Measurements from ENCODE around the gene SLC34A3. TPM values are rescaled to one million over a fixed set of nuclear protein-coding genes. Genes with fewer than 3 reads are reported as not detected.

SLC34A3 gene
- polyA plus RNA-seq, 1 donor = 1.5 TPM

- no peak for DNase-seq (ENCODE audit: low read depth)
Observed at GRCh38 chr9:137217276-137218211, 13.2 kb upstream of the SLC34A3 start.

GRCh38 chr9:137218212-137218753, 12.4 kb upstream of the SLC34A3 start:
- no peak for DNase-seq (ENCODE audit: low read depth)

GRCh38 chr9:137218754-137219271, 11.9 kb upstream of the SLC34A3 start:
- DNase-seq (ENCODE audit: low read depth) = no peak

GRCh38 chr9:137219757-137220316, 10.9 kb upstream of the SLC34A3 start:
- no peak for DNase-seq (ENCODE audit: low read depth)

GRCh38 chr9:137220317-137221094, 10.2 kb upstream of the SLC34A3 start:
- no peak for DNase-seq (ENCODE audit: low read depth)

- no peak for DNase-seq (ENCODE audit: low read depth)
Observed at GRCh38 chr9:137221095-137221505, 9.6 kb upstream of the SLC34A3 start.

- DNase-seq (ENCODE audit: low read depth) = no peak
Observed at GRCh38 chr9:137221506-137222111, 9.1 kb upstream of the SLC34A3 start.

- no peak for DNase-seq (ENCODE audit: low read depth)
Observed at GRCh38 chr9:137222190-137223077, 8.3 kb upstream of the SLC34A3 start, which contains the start of gene RNF208. RNF208 (minus strand) TSS chr9:137222240; CDS start chr9:137221212, 1,028 bp downstream.

- DNase-seq (ENCODE audit: low read depth) = peak; percentile 93
Observed at GRCh38 chr9:137223078-137223970, 7.4 kb upstream of the SLC34A3 start.

- no peak for DNase-seq (ENCODE audit: low read depth)
Observed at GRCh38 chr9:137224830-137225694, 5.6 kb upstream of the SLC34A3 start, which contains the start of gene CYSRT1. CYSRT1 (plus strand) TSS chr9:137225174; CDS start chr9:137225622, 448 bp downstream.

GRCh38 chr9:137225699-137226331, 4.9 kb upstream of the SLC34A3 start:
- DNase-seq (ENCODE audit: low read depth) = no peak

GRCh38 chr9:137226338-137227053, 4.2 kb upstream of the SLC34A3 start:
- no peak for DNase-seq (ENCODE audit: low read depth)

- DNase-seq (ENCODE audit: low read depth) = no peak
Observed at GRCh38 chr9:137227054-137227852, 3.4 kb upstream of the SLC34A3 start, which contains the start of gene RNF224. RNF224 (plus strand) TSS chr9:137227502; CDS start chr9:137228336, 834 bp downstream.

- DNase-seq (ENCODE audit: low read depth) = no peak
Observed at GRCh38 chr9:137227853-137228505, 2.7 kb upstream of the SLC34A3 start.

GRCh38 chr9:137228506-137228967, 2.2 kb upstream of the SLC34A3 start:
- no peak for DNase-seq (ENCODE audit: low read depth)

All from forelimb muscle (tissue), 1 donor.